GM21717 (cell line): ENCODE results near the gene ARHGAP22.
"Not testable (repeated sequence)": the region's sequence is repeated elsewhere in the genome, so short reads cannot be mapped to it uniquely, and the experiment has no call there.

Experiments used
- ATAC-seq: cut with Tn5 transposase; IDR thresholded peaks from one replicate; pipeline ENCODE4 v1.9.1; 2021; ENCODE audit warnings: mild to moderate bottlenecking, moderate library complexity; ENCODE audit not compliant: unreplicated experiment

The ARHGAP22 gene

DNA sequence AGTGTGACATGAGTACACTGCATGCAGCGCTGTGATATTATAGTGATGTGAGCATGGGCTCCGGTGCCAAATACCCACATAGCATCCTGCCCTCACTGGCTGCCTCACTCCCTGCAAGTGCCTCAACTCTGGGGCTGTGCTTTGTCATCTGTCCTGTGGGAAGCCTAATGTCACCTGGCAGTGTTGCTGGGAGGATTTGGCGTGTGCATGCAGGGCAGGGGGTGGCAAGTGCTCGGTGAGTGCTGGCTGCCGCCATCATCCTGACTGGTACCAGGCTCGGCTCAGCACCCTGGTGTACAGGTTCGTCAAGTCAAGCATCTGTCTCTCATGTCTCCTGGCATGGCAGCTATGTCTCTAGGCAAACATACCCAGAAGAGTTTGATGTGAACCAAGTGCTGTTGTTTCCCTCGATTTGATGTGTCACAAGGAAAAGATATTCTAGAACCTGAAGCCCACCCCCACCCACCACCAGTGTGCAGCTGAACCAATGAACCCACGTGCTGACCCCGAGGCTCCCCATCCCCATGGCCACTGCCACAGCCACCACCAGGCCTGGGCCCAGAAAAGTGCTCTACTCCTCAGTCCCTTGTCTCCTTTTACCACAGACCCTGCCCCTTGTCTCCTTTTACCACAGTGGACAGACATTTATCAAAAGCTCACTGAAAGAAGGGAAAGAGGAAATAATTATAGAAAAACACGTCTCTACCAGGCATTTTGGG, 162.6 kb downstream of the ARHGAP22 start:
- no peak for ATAC-seq

DNA sequence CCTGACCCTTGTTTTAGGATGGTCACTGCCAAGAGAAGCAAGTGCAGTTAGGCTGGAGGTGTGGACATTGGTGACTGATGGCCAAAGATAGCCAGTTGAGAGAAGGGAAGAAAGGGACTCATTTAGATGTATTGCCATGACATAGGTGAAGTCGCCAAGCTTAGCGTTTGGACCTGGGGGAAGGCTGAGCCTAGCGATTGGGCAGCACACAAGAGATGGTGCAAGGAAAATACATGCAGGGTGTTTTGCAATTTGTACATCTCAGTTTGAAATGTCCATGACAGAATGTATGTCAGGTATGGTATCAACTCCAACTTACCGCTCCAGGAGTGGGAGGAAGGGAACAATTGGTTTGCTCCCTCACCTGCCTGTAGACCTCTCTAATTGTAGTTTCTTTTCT, 164.1 kb downstream of the ARHGAP22 start:
- ATAC-seq = no peak

DNA sequence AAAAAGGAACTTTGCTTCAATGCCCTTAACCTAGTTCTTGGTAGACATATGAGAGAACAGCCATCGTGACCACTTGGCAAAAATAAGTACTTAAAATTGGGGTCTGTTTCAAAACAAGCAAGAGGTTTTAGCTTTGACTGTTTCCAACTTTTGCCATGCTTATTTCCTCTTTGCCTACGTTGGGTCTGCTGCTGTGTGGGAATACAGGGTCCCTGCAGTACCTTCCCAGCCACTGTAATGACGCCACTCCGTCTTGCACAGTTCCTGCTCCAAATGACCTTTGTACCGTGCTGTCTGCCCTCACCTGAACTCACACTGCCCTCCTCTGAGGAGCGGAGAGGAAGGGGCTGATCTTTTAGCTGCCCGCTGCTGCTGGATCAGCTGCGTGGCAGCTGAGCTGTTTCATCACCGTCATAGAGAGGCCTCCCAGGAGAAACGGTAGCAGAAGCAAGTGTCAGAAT, 165.3 kb downstream of the ARHGAP22 start:
- ATAC-seq = no peak

DNA sequence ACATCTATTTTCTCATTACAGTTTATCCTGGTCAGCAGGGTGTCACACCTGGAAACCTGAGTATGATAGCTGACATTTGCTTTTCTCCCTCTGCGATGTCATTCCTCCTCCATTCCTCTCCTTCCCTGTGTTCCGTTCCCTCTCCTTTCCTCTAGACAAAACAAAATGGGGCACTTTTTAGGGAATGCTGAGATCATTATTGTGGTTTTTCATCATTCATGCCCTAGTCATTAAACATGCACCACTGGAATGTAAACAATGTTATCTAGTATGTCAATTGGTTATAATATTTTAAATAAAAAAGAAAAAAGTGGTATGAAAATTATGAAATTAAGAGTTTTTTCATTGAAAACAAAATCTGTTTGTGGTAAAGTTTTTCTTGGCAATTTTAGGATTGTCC, 165.8 kb downstream of the ARHGAP22 start:
- ATAC-seq = no peak

DNA sequence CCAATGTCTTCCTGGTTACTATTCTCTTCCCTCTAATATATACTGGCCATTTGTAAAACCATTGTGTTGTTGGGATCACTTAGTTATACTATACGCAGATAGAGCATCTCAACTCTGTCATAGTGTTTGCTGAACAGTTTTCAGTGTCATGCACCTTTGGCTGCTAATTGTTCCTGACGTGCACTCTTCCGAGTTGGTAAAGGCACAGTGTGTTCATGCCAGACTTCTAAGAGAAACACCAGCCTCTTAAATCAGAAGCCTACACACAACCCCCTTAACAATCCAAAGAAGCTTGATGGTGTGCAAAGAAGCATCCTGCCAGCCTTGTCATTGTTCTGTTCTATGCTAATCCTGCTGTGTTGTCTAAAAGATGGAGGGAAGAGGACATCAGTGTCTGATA, 167.3 kb downstream of the ARHGAP22 start:
- no peak for ATAC-seq

DNA sequence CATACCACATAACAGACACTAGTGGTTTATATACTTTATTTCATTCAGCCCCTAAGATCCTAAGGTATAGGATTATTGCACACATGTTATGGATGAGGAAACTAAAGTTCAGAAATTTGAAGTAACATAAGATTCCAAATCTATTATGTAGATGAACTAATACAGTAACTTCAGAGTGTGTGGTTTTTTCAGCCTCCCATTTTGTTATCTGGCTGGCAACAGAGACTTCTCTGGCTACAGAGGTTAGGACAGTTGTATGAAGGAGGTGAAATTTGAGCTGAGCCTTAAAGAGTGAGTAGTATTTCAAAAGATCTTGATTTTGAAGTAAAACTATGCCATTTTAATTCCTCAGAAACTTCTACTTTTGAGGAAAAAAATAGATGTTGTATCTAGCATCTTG, 173.0 kb downstream of the ARHGAP22 start:
- no peak for ATAC-seq

DNA sequence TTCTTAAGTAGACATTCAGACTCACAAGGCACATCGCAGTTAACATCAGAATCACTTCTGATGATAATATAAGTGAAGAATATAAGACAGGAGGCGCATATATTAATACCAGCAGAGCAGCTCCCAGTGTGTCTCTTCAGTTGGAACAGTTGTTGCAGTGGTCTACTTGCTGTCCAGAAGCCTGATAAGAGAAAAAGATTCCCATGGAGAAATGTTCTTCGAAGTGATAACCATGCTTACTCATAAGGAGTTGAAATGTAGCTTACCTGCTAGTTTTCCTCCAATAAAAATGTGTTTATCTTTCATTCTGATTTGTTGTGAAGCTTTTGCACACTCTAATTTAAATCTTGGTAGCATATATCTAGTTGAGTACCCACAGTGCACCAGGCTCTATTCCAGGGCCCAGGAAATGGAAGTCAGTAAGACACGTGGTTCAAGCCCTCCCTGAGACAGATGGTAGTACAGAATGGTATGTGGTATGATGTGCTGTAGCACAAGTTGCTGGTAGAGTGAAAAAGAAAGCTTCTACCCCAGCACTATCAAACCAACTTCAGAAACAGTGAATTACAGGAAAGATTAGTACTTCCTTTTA, 174.4 kb downstream of the ARHGAP22 start:
- ATAC-seq = no peak

DNA sequence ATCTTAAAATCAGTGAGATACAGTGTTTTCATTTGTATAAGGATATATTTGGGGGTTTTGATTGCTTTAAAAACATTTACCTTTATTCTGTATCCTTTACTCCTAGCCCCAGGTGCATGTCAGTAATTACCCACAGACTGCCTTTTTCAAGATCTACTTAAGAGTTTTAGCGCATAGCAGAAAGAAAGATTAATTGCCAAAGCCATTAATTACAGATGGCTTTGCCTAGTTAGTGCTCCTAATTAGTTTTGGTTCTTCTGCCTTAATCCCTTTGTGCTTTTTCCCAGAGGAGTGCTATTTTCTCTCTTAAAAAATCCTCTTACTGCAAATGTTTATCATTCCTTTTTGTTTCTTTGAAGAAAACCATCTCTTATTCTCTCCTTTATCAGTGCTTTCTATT, 175.6 kb downstream of the ARHGAP22 start:
- ATAC-seq = no peak

DNA sequence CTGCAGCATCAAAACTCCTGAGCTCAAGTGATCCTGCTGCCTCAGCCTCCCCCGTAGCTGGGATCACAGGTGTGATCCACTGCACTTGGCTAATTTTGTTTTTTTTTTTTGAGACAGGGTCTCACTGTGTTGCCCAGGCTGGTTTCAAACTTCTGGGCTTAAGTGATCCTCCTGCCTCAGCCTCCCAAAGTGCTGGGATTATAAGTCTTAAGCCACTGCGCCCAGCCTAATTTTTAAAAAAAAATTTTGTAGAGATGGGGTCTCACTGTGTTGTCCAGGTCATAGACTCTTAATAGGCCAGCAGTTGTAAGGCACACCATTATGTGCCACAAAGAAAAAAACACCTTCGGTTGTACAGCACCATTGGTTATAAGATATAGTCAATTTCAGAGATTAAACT, 176.0 kb downstream of the ARHGAP22 start:
- no peak for ATAC-seq

DNA sequence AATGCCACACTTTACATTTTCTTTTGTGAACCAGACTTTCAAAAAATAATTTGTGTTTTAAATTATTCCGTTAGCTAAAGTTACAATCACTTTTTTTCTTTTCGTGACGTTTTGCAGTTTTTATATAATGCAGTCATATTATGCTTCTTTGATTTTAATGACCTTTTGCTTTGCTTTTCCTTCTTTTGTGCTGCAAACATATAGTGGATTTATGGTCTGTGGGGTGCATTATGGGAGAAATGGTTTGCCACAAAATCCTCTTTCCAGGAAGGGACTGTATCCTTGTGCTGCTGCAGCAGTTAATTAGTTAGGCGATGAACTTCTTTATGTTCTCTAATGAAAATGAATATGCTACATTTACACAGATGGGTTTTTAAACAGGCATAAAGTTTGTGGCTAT, 181.0 kb downstream of the ARHGAP22 start:
- no peak for ATAC-seq

DNA sequence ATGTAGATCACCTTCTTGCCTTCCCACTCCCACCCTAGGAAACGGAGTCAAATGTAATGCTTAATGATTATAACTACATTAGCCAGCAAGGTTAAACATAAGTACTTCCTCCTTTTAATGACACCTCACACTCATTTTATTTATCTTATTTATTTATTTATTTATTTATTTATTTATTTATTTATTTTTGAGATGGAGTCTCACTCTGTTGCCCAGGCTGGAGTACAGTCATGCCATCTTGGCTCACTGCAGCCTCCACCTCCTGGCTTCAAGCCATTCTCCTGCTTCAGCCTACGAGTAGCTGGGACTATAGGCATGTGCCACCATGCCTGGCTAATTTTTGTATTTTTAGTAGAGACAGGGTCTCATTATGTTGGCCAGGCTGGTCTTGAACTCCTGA, 183.0 kb downstream of the ARHGAP22 start:
- ATAC-seq = not testable (repeated sequence)

DNA sequence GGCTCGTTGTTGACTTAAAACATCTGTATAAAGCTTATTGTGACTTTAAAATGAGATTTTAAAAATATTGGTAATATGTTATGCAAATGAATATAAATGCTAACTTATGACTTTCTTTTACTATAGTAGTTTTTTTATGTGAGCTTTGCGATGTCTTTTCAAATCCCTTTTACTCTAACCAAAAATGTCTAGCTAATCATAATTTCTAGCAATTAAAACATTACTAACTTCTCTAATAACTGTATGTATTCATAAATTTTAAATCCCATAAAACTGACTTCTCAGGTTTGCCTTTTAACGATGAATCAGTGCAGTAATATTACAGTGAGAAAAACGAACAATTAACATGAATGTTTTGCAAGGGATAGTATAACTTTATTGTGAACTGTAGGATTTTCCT, 185.2 kb downstream of the ARHGAP22 start:
- no peak for ATAC-seq

DNA sequence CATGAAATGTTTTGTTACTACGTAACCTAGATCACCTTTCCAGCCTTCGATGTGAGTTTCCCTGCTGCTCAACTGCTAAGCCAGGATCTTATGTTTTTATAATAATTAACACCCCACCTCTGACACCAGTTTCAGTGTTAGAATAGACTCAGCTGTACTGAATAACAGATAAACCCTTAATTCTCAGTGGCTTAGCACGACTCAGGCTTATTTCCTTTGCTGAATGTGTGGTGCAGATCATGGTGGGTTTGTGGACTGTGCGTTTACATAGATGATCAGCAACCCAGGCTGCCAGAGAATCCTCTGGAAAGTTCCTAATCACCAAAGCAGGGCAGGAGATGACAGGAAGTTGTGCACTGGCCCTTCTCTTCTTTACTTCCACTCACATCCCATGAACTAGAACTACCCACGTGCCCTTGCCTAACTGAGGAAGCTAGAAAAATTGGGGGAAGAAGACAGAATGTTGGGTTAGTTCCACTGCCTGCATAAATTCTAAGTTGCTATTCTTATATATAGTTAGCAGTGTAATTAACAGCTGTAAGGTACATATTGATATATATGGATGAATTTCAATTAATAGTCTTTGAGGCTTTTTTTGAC, 186.6 kb downstream of the ARHGAP22 start:
- ATAC-seq = no peak

DNA sequence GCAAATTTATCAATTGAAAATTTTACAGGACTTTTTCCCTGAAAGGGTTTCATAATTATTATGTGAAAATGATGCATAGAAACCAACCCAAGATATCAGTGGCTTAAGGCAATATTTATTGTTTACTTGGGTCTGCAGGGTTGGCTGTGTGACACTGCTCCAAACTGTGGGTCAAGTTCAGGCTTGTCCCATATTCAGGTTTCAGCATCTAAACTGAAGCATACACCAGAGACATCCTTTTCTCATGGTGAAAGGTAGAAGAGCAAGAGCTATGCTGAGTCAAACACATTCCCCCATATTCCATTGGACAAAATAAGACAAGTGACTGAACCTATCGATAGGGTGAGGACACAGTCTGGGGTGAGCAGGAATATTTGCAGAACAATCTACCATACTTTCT, 187.5 kb downstream of the ARHGAP22 start:
- ATAC-seq = no peak

DNA sequence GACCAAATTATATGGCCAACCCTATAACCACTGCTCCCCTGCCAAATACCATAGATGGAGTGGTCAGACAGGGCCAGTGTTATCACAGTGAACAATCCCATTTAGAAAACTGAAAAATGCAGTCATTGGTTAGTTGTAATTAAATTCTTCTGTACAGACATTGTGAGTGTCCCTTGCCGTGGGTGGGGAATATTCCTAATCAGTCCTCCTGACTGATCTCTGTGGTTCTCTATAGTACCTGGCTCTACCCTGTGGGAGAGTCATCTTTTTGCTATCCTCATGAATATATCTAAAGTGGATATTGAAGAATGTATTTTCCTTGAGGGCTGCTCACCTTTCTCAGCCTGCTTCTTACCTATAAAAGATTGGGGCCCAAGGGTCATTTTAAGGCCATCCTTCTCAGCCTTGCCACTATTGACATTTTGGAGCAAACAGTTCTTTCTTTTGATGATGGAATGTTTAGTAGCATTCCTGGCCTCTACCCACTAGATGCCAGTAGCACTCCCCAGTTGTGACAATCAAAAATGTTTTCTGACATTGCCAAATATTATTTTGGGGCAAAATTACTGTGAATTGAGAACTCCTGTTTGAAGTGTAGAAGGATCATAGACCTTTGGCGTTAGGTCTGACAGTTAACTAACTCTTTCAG, 188.2 kb downstream of the ARHGAP22 start:
- ATAC-seq = no peak

DNA sequence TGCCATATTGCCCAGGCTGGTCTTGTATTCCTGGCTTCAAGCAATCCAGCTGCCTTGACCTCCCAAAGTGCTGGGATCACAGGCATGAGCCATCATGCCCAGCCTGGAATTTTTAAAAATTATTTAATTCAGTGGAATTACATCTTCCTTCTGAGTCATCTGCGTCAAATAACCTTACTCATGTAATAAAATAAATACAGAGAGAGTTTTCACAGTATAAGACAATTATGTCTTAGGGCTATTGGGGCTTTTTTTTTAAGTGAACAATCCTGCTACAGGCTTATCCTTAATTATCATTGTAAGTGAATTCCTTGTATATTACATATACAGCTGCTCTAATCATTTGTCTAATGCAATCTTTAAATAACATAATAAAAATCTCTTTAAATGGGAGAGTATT, 190.1 kb downstream of the ARHGAP22 start:
- no peak for ATAC-seq

DNA sequence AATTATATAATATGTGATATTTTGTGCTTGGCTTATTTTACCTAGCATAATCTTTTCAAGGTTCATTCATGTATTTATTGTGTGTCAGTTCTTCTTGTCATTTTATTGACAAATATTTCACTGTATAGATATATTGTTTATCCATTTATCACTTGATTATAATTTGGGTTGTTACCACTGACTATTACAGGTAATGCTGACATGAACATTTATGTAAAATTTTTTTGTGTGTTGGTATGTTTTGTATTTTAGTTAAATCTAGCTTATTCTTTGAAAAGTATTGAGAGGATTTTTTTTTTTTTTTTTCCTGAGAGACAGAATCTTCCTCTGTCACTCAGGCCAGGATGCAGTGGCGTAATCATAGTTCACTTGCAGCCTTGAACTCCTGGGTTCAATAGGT, 190.7 kb downstream of the ARHGAP22 start:
- ATAC-seq = no peak

DNA sequence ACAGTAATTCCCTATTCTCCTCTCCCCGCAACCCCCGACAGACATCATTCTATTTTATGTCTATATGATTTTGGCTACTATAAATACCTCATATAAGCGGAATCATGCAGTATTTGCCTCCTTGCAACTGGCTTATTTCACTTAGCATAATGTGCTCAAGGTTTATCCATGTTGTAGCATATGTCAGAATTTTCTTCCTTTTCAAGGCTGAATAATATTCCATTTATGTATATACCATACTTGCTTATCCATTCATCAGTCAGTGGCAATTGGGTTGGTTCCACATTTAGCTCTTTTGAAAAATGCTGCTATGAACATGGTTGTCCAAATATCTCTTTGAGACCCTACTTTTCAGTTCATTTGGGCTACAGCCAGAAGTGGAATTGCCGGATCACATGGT, 191.9 kb downstream of the ARHGAP22 start:
- no peak for ATAC-seq

DNA sequence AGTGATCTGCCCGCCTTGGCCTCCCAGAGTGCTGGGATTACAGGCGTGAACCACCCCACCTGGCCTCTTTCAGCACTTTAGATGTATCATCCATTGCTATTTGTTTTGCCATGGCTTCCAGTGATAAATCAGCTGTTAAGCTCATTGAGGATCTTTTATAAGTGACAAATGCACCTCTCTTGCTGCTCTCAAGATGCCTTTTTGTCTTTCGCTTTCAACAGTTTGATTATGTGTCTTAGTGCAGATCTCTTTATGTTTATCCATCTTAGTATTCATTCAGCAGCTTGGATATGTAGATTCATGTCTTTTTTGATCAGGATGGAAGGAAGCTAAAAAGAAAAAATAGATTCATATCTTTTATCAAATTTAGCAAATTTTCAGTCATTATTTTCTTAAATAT, 192.8 kb downstream of the ARHGAP22 start:
- ATAC-seq = no peak

DNA sequence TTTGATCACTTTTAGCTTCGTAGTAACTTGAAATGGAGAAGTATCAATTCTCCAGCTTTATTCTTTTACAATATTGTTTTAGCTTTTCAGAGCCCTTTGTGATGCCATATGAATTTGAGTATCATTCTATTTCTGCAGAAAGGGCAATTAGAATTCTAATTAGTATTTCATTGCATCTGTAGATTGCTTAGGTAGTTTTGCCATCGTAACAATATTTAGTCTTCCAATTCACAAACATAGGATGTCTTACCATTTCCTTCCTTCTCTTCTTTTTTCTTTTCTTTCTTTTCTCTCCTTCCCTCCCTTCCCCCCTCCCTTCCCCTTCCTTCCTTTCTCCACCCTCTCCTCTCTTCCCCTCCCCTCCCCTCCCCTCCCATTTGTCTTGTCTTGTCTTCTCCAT, 193.4 kb downstream of the ARHGAP22 start:
- no peak for ATAC-seq

DNA sequence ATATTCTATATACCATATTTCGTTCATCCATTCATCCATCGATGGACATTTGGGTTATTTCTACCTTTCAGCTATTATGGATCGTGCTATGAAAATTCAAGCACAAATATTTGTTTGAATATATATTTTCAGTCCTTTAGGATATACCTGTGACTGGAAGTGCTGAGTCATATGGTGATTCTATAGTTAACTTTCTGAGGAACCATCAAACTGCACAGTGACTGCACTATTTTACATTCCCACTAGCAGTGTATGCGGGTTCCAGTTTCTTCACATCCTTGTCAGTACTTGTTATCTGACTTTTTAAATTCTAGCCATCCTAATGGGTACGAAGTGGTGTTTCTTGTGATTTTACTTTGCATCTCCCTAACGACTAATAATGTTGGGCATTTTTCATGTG, 194.4 kb downstream of the ARHGAP22 start:
- no peak for ATAC-seq

DNA sequence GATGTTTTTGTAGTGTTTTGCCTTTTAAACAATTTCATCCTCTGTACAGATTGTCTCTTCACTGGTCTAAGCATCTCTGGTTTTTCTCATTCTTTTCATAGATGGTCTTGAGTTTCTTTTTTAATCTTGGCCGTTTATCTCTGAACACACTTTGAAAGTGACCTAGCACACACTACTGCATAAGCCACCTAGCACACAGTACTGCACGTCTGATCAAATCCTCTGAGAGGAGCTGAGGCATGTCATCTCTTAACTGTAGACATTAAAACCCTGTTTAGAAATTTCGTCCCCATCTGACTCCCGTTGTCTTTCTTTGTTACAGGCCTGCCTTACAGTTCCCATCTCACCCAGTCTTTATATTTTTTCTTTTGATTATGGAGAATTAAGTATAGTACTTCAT, 198.2 kb downstream of the ARHGAP22 start:
- no peak for ATAC-seq
